Neural crest cell (in vitro differentiated cells): ENCODE results near the gene PRKCA. TPM values are rescaled to one million over a fixed set of nuclear protein-coding genes. Genes with fewer than 3 reads are reported as not detected.

Experiments
- DNase-seq: peaks from one replicate; pipeline ENCODE4 v3.0.0; 2021; ENCODE audit warnings: low read depth, mixed read lengths, low spot score
- H3K27ac Mint-ChIP-seq: one replicate; pipeline ENCODE4 v1.8.0; 2021; ENCODE audit warnings: mild to moderate bottlenecking, mixed read lengths; ENCODE audit not compliant: unreplicated experiment
- H3K27me3 Mint-ChIP-seq: 2 replicates; pipeline ENCODE4 v1.8.0; 2021; ENCODE audit warnings: low read depth, mild to moderate bottlenecking, mixed read lengths
- H3K36me3 Mint-ChIP-seq: 2 replicates; pipeline ENCODE4 v1.8.0; 2021; ENCODE audit warnings: low read depth, mild to moderate bottlenecking, mixed read lengths
- H3K4me1 Mint-ChIP-seq: 2 replicates; pipeline ENCODE4 v1.8.0; 2021; ENCODE audit warnings: mixed read lengths
- H3K4me3 Mint-ChIP-seq: one replicate; pipeline ENCODE4 v1.8.0; 2021; ENCODE audit warnings: mild to moderate bottlenecking, mixed read lengths
- H3K9me3 Mint-ChIP-seq: 2 replicates; pipeline ENCODE4 v1.8.0; 2021; ENCODE audit warnings: mixed read lengths
- CTCF ChIP-seq: fragments of 200-600 bp; sonication (generic); conservative IDR thresholded peaks from 2 replicates; pipeline ENCODE4 v1.5.0; 2021; ENCODE audit warnings: antibody characterized with exemption, mild to moderate bottlenecking
- total RNA-seq: library from RNA; stranded (reverse); gene quantifications from 2 replicates; pipeline ENCODE4 v1.2.1, GENCODE V29; 2021

PRKCA gene
- total RNA-seq, 1 donor from 2014 or later: 22.7 TPM

GRCh38 chr17:66843627-66844026 is 541.2 kb downstream of the PRKCA start:
- TF ChIP-seq CTCF: no peak
- Mint-ChIP-seq H3K36me3 (no peaks in the 10 kb centered on the region), H3K4me1 (no peaks in the 10 kb centered on the region), H3K27ac (no peak overlapping the region), H3K27me3 (peaks cover 28% of the 10 kb centered on the region), H3K9me3 (peaks cover 7% of the 10 kb centered on the region), H3K4me3 (no peak overlapping the region)
- DNase-seq: no peak

GRCh38 chr17:66847704-66848103 is 545.3 kb downstream of the PRKCA start:
- H3K27me3 Mint-ChIP-seq: peaks cover 18% of the 10 kb centered on the region
- H3K36me3 Mint-ChIP-seq: no peaks in the 10 kb centered on the region
- H3K4me1 Mint-ChIP-seq: peaks cover 15% of the 10 kb centered on the region
- no peak for TF ChIP-seq CTCF
- no peak overlapping the region for H3K27ac Mint-ChIP-seq
- no peak for DNase-seq
- peaks cover 7% of the 10 kb centered on the region for H3K9me3 Mint-ChIP-seq
- no peak overlapping the region for H3K4me3 Mint-ChIP-seq

DNA sequence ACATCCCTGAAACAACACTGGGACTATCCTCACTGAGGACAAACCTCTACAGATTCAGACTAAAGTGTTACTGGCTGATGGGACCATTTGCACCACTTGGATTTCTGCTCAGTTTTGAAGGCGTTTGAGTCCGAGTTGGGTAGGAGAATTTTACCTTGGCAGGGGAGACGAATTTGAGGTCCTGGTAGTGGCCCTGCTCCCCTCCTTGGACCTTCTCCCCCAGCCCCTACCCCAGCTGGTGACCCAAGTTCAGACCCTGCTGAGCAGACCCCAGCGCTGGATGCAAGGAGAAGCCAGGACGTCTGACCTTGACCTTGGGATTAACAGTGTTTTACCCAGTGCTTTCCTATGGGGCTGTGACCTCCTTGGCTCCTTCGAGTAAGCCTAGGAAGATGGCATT is 546.1 kb downstream of the PRKCA start:
- Mint-ChIP-seq H3K27ac (no peak overlapping the region), H3K27me3 (peaks cover 18% of the 10 kb centered on the region), H3K36me3 (no peaks in the 10 kb centered on the region), H3K4me3 (no peak overlapping the region), H3K9me3 (peaks cover 7% of the 10 kb centered on the region), H3K4me1 (peaks cover 15% of the 10 kb centered on the region)
- TF ChIP-seq CTCF: no peak
- DNase-seq: no peak

DNA sequence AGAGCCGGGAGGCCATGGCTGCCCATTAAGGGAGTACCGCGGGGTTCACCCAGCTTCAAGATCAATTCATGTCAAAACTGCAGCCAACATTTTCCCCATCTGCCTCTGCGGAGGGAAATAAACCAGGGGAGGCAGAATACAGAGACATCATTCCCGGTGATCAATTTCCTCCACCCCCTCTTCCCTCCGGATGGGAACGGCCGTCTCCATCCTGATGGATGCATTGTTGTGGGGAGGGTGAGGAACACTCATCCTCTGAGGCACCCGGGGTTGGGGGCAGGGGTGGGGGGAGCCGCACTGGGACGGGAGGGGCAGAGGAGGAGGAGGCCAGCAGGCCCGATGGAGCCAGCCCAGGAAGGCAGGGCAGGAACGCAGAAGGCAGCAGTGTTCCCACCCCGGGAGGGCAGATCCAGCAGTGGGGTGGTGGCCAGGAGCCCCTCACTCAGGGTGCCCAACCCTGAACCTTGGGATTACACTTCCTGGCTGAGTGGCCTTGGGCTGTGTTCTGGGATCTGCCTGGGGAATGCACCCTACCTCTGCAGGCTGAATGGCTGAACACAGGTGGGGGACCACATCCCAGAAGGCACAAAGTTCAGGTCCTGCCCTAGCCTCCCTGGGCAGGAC is 546.7 kb downstream of the PRKCA start:
- Mint-ChIP-seq H3K9me3 (peaks cover 7% of the 10 kb centered on the region), H3K4me3 (no peak overlapping the region), H3K27ac (peak overlapping the region; percentile 19), H3K27me3 (peaks cover 17% of the 10 kb centered on the region), H3K36me3 (peaks cover 3% of the 10 kb centered on the region), H3K4me1 (peaks cover 15% of the 10 kb centered on the region)
- no peak for TF ChIP-seq CTCF
- DNase-seq: no peak

DNA sequence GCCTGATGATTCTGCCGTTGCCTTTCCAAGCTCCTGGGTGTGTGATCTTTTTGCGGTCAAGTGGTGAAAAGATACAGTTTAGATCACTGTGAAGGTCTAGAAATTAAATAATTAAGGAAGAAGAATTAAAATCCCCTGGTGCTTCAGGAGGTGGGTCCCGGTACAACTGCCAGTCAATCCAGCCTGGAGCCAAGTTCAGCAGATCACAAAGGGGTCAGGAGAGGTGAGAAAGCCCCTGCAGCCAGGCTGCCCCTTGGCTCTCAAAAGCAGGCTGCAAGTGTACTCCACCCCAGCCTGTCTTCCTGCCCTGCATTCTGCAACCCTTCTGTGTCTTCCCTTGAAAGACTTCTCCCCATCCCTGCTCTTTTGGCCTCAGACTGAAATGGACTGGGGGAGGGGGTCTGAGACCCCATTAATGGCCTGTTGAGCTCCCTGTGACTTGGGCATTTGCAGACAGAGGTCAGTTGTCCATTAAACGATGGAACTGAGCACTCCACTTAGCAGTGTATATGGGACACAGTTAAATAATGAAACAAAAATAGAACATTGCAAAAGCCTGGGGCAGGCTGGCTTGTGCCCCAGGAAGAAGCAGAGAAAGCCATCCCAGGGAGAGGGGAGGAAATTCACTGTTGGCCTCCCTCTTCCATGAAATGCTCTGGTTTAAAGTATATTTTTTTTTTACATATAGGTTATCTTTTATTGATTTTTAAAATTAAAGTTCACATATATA is 547.6 kb downstream of the PRKCA start:
- Mint-ChIP-seq H3K4me1 (peaks cover 15% of the 10 kb centered on the region), H3K36me3 (peaks cover 3% of the 10 kb centered on the region), H3K27me3 (peaks cover 11% of the 10 kb centered on the region), H3K4me3 (no peak overlapping the region), H3K27ac (peak overlapping the region; percentile 35), H3K9me3 (peaks cover 13% of the 10 kb centered on the region)
- no peak for TF ChIP-seq CTCF
- no peak for DNase-seq
